ENCODE measurements around the gene MEAF6. TPM values are rescaled to one million over a fixed set of nuclear protein-coding genes. Genes with fewer than 3 reads are reported as not detected.
A peak's percentile ranks its signal among the peaks of the same experiment; 100 is the strongest.
"Not testable (repeated sequence)": the region's sequence is repeated elsewhere in the genome, so short reads cannot be mapped to it uniquely, and the experiment has no call there.

MEAF6 gene
- total RNA-seq, 1 donor from 2014 or later: 83.1 TPM

- no peak overlapping the region for H3K27ac Mint-ChIP-seq
- TF ChIP-seq, protein P1, sequence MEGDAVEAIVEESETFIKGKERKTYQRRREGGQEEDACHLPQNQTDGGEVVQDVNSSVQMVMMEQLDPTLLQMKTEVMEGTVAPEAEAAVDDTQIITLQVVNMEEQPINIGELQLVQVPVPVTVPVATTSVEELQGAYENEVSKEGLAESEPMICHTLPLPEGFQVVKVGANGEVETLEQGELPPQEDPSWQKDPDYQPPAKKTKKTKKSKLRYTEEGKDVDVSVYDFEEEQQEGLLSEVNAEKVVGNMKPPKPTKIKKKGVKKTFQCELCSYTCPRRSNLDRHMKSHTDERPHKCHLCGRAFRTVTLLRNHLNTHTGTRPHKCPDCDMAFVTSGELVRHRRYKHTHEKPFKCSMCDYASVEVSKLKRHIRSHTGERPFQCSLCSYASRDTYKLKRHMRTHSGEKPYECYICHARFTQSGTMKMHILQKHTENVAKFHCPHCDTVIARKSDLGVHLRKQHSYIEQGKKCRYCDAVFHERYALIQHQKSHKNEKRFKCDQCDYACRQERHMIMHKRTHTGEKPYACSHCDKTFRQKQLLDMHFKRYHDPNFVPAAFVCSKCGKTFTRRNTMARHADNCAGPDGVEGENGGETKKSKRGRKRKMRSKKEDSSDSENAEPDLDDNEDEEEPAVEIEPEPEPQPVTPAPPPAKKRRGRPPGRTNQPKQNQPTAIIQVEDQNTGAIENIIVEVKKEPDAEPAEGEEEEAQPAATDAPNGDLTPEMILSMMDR (IDR thresholded peaks at IDR 0.05; ENCODE audit: unreplicated experiment): no peak
- H3K27me3 Mint-ChIP-seq: no peaks in the 10 kb centered on the region
- H3K36me3 Mint-ChIP-seq (ENCODE audit: insufficient read depth): peaks cover 29% of the 10 kb centered on the region
- no peak overlapping the region for H3K4me3 Mint-ChIP-seq (ENCODE audit: low read depth)
- H3K9me3 Mint-ChIP-seq (ENCODE audit: low read depth): no peaks in the 10 kb centered on the region
- H3K4me1 Mint-ChIP-seq (ENCODE audit: low read depth): peaks cover 5% of the 10 kb centered on the region
- no peak for DNase-seq (ENCODE audit: low spot score, unreplicated experiment)
Measured at GRCh38 chr1:37537378-37537777, 22.8 kb upstream of the MEAF6 start.

DNA sequence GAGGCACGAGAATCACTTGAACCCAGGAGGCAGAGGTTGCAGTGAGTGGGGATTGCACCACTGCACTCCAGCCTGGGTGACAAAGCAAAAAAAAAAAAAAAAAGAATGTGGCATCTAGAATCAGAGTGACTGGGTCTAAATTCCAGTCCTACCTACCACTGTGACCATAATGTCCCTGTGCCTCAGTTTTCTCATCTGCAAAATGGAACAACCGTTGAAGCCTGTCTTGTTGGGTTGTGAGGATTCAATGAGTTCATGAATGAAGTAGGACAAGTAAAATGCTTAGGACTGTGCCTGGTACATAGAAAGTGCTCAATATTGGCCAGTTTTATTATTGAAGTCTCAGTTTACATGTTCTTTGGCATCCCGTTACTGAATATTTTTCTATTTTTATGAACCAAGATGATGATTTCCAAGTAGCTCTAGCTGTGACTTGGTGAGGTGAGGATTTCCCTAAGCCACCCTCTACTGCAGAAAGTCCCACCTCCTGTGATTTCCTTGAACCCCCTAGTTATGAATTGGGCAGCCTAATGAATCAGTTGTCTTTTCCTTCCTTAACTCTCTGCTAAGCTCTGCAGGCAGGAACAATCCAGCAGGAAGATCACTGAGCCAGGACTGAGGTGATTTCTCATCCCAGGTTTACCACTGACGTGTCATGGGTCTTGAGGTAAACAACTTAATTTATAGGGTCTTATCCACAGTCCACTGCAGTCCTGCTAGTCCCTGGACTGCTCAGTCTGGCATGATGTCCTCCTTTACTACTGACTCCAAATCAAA is 18.9 kb upstream of the MEAF6 start:
- peak overlapping the region; percentile 96 for H3K27ac Mint-ChIP-seq
- H3K27me3 Mint-ChIP-seq: no peaks in the 10 kb centered on the region

GRCh38 chr1:37532418-37533156 is 18.0 kb upstream of the MEAF6 start:
- H3K4me3 Mint-ChIP-seq (ENCODE audit: low read depth); DNase-seq (ENCODE audit: low spot score, unreplicated experiment); H3K27me3 Mint-ChIP-seq; H3K4me1 Mint-ChIP-seq (ENCODE audit: low read depth); H3K9me3 Mint-ChIP-seq (ENCODE audit: low read depth); H3K27ac Mint-ChIP-seq: not testable (repeated sequence)
- H3K36me3 Mint-ChIP-seq (ENCODE audit: insufficient read depth): peaks cover 14% of the 10 kb centered on the region

More for the DNA sequence above, 18.9 kb upstream of the MEAF6 start:
- peaks cover 5% of the 10 kb centered on the region for H3K4me1 Mint-ChIP-seq (ENCODE audit: low read depth)
- DNase-seq (ENCODE audit: low spot score, unreplicated experiment): no peak
- H3K9me3 Mint-ChIP-seq (ENCODE audit: low read depth): no peaks in the 10 kb centered on the region
- TF ChIP-seq, protein P1 (IDR thresholded peaks at IDR 0.05; ENCODE audit: unreplicated experiment): no peak
- no peak overlapping the region for H3K4me3 Mint-ChIP-seq (ENCODE audit: low read depth)
- H3K36me3 Mint-ChIP-seq (ENCODE audit: insufficient read depth): peaks cover 18% of the 10 kb centered on the region

GRCh38 chr1:37529888-37530287 is 15.3 kb upstream of the MEAF6 start:
- H3K4me3 Mint-ChIP-seq (ENCODE audit: low read depth); H3K27me3 Mint-ChIP-seq; H3K4me1 Mint-ChIP-seq (ENCODE audit: low read depth); DNase-seq (ENCODE audit: low spot score, unreplicated experiment); H3K27ac Mint-ChIP-seq; H3K9me3 Mint-ChIP-seq (ENCODE audit: low read depth): not testable (repeated sequence)
- peaks cover 10% of the 10 kb centered on the region for H3K36me3 Mint-ChIP-seq (ENCODE audit: insufficient read depth)

DNA sequence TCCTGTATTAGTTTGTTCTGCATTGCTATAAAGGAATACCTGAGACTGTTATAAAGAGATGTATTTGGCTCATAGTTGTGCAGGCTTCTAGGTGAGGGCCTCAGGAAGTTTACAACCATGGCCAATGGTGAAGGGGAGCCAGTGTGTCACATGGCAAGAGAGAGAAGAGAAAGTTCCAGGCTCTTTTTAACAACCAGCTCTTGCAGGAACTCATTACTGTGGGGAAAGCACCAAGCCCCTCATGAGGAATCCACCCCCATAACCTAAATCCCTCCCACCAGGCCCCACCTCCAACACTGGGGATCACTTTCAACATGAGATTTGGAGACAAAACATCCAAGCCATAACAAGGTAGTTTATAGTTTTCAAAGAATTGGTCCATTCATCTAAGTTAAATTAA is 5.0 kb upstream of the MEAF6 start:
- DNase-seq (ENCODE audit: low spot score, unreplicated experiment): no peak
- no peak overlapping the region for H3K4me3 Mint-ChIP-seq (ENCODE audit: low read depth)
- peaks cover 8% of the 10 kb centered on the region for H3K4me1 Mint-ChIP-seq (ENCODE audit: low read depth)
- TF ChIP-seq, protein P1 (IDR thresholded peaks at IDR 0.05; ENCODE audit: unreplicated experiment): no peak
- H3K27me3 Mint-ChIP-seq: peaks cover 3% of the 10 kb centered on the region
- H3K9me3 Mint-ChIP-seq (ENCODE audit: low read depth): no peaks in the 10 kb centered on the region
- H3K36me3 Mint-ChIP-seq (ENCODE audit: insufficient read depth): no peaks in the 10 kb centered on the region
- H3K27ac Mint-ChIP-seq: no peak overlapping the region

- H3K4me3 Mint-ChIP-seq (ENCODE audit: low read depth); H3K27me3 Mint-ChIP-seq; H3K4me1 Mint-ChIP-seq (ENCODE audit: low read depth); H3K27ac Mint-ChIP-seq; DNase-seq (ENCODE audit: low spot score, unreplicated experiment); H3K9me3 Mint-ChIP-seq (ENCODE audit: low read depth); H3K36me3 Mint-ChIP-seq (ENCODE audit: insufficient read depth): not testable (repeated sequence)
Measured at GRCh38 chr1:37518929-37519328, 4.4 kb upstream of the MEAF6 start.

GRCh38 chr1:37518241-37518640 is 3.7 kb upstream of the MEAF6 start:
- H3K27me3 Mint-ChIP-seq; H3K36me3 Mint-ChIP-seq (ENCODE audit: insufficient read depth); DNase-seq (ENCODE audit: low spot score, unreplicated experiment); H3K4me3 Mint-ChIP-seq (ENCODE audit: low read depth); H3K9me3 Mint-ChIP-seq (ENCODE audit: low read depth); H3K27ac Mint-ChIP-seq: not testable (repeated sequence)
- peaks cover 12% of the 10 kb centered on the region for H3K4me1 Mint-ChIP-seq (ENCODE audit: low read depth)
